GM21390 (cell line): Measurements from ENCODE around the gene BRI3BP.
"Not testable (repeated sequence)": the region's sequence is repeated elsewhere in the genome, so short reads cannot be mapped to it uniquely, and the experiment has no call there.

Experiments used
- ATAC-seq: cut with Tn5 transposase; IDR thresholded peaks from one replicate; pipeline ENCODE4 v1.9.1; 2021; ENCODE audit not compliant: unreplicated experiment

The BRI3BP gene

DNA sequence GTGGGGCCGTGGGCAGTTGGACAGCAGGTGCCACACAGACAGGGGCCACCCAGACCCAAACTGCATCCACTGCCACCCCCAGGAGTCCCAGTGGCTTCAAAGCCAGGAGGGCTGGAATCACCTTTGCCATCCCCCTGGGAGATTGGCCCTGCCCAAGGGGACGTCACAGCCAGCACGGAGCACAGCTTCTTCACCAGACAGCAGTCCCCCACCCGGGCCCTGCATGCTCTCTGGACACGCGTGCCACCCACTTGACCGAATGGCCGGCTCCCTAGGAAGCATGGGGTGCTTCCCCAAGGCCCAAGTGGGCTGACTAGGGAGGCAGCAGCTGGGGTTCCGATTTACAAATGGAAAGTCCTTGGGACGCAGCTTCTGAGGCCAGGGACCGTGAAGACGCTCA is 21.8 kb upstream of the BRI3BP start:
- no peak for ATAC-seq

- ATAC-seq = no peak
Observed at GRCh38 chr12:124972211-124972610, 21.2 kb upstream of the BRI3BP start.

DNA sequence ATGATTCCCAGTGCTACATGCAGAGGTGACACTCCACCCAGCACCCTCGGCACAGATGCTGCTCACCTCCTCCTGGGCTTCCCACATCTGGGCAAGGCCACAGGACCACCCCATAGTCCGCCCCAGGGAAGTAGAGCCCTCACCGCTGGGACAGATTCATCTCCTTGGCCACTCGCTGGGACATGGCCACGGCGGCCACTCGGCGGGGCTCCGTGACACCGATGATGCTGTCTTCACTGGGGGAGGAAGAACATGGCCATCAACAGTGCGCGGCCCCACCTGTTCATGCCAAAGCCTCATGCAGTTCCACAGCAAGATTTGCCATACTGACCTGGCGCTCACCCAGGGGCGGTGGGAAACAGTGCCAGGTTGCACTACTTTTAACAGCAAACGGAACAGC is 18.2 kb upstream of the BRI3BP start:
- ATAC-seq = no peak

DNA sequence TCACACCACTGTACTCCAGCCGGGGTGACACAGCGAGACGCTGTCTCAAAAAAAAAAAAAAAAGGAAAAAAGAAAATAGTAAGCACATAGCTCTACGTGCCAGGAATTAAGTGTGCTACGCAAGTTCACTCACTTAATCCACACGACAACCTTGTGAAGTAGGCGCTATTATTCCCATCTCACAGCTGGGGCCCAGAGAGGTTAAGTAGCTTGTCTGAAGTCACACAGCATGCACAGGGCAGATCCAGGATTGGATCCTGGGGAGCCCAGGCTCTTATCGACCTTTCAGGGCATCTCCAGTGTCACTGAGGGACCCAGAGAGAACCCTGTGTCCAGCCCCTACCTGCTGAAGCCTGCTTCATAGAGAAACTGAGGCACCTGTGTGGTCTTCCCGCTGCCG is 16.4 kb upstream of the BRI3BP start:
- ATAC-seq = no peak

DNA sequence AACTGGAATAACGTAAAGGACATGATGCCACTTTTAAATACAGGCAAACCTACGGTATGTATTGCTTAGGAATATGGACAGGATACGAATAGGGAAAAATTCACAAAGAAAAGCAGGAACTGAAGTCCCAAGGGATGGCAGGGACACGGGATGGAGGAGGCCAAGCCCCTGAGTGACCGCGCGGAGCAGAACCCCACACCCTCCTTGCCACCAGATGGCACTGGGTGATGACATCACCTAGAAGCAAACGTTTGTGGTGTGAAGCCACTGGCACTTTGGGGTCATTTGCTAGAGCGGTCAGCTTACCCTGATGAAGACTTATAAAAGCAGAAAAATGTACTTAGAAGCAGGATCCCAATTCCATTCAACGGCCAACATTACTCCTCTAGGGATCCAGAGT is 13.9 kb upstream of the BRI3BP start:
- ATAC-seq = no peak

DNA sequence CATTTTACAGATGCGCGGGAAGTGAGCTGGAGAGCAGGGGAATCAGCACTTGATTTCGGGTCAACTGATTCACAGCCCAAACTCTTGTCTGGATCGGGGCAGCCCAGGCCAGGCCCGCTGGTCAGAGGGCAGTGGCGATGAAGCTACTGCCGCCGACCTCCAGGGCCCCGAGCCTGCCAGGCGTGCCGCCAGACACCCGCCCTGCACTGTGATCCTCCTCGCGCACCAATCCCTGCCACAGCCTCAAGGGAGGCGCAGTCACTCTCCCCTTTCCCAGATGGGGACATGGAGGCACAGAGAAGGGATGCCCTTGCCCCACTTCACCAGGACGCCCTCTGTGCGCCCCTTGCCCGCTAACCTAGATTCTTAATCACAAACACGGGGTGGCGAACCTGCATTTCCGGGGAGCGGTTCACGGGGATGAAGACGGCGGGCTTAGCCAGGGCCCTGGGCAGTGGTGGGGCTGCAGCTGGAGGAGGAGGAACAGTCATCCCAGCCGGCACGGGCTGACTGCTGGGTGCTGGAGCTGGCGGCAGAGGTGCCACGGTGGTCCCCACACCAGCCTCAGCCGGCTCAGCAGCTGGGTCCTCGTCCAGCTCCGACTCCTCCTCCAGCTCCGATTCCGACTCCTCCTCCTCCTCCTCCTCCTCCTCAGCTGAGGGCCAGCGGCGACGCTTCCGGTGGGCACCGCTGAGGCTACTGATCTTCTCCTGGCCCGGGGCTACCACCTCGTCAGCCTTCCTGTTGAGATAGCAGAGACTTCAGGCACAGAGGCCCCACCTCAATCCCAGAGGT is 13.2 kb upstream of the BRI3BP start:
- ATAC-seq = no peak

DNA sequence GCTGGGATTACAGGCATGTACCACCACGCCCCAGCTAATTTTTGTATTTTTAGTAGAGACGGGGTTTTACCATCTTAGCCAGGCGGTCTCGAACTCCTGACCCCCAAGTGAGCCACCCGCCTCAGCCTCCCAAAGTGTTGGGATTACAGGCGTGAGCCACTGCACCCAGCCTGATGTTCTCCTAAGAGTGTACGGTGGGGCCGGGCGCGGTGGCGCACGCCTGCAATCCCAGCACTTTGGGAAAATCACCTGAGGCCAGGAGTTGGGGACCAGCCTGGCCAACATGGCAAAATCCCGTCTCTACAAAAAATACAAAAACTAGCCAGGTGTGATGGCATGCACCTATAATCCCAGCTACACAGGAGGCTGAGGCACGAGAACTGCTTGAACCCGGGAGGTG is 6.6 kb upstream of the BRI3BP start:
- ATAC-seq = not testable (repeated sequence)

GRCh38 chr12:124992874-124993625 is 395 bp upstream of the BRI3BP start:
- peak; percentile 24 for ATAC-seq

DNA sequence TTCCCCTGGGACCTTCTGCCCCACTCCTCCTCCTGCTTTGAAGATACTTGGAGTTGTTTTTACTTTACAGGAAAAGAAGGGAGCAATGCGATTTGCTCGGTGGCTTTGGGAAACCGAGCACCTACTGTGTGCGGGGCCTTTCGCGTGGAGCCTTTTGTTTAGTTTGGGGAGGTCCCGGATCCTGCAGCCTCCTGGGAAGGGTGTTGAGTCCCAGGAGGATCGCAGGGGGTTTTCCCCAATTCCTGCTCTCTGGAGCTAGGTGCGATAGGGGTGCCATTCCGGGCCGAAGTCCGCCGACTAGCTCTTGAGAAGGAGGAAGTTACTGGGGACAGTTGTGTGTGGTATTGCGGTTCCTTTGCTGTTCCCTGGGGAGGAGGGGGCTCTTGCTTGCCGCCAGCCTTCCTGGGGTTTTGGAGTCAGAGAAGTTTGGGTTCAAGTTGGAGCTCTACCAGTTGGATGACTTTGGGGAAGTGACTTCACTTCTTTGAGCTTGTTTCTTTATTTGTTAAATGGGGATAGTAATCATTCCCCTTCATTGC is 1.1 kb downstream of the BRI3BP start:
- ATAC-seq = no peak

GRCh38 chr12:124995200-124995961 is 1.9 kb downstream of the BRI3BP start:
- no peak for ATAC-seq

- ATAC-seq = no peak
Observed at GRCh38 chr12:124998705-124999104, 5.3 kb downstream of the BRI3BP start.

DNA sequence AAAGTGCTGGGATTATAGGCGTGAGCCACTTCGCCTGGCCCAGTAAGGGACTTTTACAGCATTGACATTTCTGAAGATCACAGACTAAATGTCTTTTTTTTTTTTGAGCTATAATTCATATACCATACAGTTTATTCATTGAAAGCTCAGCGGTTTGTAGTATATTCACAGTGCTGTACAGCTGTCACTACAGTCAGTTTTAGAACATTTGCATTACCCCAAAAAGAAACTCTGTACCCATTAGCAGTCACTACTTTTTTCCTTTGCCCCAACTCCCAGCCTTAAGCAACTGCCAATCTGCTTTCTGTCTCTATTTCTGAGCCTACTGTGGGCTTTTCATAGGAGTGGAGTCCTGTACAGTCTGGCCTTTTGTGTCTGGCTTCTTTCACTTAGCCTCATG is 8.2 kb downstream of the BRI3BP start:
- ATAC-seq = no peak

DNA sequence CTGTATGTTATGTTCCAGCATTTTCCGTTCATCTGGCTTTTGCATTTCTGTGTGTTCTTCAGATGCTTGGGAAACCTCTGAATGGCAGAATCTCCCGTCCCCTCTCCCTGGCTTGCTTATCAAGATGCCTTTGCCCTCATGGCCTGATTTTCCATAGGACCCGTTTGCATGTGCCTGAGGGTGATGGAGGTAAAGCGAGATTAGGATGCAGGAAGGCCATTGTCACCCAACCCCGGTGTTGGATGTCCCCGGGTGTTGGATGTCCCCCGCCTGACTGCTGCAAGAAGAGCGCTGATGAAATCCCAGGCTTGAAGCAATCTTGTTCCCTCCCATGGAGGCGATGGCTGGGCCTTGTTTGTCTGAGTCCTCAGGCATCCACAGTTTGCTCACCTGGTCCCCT is 9.6 kb downstream of the BRI3BP start:
- ATAC-seq = no peak

DNA sequence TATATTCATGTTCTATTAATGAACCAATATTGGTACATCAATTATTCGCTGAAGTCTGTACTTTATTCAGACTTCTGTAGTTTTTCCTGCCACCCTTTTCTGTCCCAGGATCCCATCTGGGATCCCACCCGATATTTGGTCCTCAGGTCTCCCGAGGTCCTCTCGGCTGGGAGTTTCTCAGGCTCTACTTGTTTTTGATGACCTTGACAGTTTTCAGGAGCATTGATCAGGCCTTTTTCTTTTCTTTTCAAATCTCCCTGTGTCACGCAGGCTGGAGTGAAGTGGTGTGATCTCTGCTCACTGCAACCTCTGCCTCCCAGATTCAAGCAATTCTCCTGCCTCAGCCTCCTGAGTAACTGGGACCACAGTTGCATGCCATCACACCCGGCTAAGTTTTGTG is 11.2 kb downstream of the BRI3BP start:
- ATAC-seq = no peak

- no peak for ATAC-seq
Observed at GRCh38 chr12:125005652-125006051, 12.2 kb downstream of the BRI3BP start.

DNA sequence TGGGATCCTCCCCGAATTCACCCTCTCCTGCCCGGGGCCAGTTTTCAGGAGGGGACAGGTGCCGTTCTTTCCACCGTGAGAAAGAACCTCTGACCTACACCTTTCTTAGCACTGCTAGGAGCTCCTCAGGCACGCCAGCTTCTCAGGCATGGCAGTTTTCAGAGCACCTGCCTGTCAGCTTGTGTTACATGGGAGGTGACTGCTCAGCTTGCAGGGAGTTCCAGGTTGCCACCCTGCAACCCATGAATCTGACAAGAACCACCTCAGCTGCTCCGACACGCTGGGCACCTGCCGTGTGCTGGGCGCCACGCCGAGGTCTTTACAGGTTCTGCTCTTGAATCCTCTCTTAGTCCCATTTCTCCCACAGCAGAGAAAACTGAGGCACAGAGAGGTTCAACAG is 12.9 kb downstream of the BRI3BP start:
- ATAC-seq = no peak

GRCh38 chr12:125013816-125014442 is 20.5 kb downstream of the BRI3BP start:
- no peak for ATAC-seq

GRCh38 chr12:125014526-125014925 is 21.1 kb downstream of the BRI3BP start:
- no peak for ATAC-seq

- no peak for ATAC-seq
Observed at GRCh38 chr12:125015680-125016310, 22.4 kb downstream of the BRI3BP start.

DNA sequence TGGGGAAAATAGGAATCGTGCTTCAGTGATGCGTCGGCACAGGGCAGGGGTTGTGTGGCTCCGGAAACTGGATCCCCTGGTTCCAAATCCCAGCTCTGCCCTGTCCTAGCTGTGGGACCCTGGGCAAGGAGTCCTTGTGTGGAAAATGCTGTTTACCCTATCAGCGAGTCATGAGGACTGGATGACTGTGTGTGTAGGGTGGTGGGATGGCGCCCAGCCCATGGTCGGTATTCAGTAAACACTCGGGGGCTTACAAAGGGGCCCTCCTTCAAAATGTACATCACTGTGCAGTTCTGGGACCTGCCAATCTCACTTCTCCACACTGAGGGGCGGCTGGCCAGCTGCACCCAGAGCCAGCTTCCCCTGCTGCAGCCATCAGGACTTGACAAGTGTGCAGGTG is 24.4 kb downstream of the BRI3BP start:
- ATAC-seq = no peak

DNA sequence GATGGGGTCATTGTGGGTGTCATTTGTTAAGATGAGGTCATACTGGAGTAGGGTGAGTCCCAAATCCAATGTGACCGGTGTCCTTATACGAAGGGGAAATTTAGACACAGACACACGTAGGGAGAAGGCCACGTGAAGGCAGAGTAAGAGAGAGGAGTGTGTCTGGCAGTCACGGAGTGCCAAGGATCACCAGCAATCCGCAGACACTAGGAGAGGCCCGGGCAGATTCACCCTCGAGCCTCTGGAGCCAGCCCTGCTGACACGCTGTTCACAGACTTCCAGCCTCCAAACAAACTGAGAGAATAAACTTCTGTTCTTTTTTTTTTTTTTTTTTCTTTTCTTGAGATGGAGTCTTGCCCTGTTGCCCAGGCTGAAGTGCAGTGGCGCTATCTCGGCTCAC is 24.9 kb downstream of the BRI3BP start:
- ATAC-seq = no peak
